ENCODE results near the gene CCDC174. TPM values are rescaled to one million over a fixed set of nuclear protein-coding genes. Genes with fewer than 3 reads are reported as not detected.
"Not testable (repeated sequence)": the region's sequence is repeated elsewhere in the genome, so short reads cannot be mapped to it uniquely, and the experiment has no call there.

The CCDC174 gene
- total and polyA plus RNA-seq, 4 donors, result 4.9 to 14.2 (median 7.0) TPM

DNA sequence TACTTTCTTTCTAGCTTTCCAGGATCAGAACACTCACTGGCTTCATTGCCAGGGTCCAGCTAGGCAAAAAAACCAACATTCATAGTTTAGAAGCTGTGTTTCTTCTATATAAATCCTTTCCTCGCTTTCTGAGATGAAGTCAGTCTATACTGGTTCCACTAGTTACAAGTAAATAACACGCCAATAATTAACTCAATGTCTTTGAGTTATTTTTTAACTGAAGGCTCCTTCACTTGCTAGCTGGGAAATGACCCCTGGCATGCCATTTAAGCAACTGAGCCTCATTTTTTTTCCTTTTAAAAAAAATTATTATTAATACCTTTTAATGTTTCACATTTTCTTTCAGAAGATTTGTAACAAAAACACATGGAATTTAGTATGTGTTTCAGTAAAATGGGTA, 2.1 kb upstream of the CCDC174 start:
- no peak overlapping the region for H3K4me3 ChIP-seq (ENCODE audit: low read depth in 1 of 3, low read length in 3 of 3)
- TF ChIP-seq, protein P1, sequence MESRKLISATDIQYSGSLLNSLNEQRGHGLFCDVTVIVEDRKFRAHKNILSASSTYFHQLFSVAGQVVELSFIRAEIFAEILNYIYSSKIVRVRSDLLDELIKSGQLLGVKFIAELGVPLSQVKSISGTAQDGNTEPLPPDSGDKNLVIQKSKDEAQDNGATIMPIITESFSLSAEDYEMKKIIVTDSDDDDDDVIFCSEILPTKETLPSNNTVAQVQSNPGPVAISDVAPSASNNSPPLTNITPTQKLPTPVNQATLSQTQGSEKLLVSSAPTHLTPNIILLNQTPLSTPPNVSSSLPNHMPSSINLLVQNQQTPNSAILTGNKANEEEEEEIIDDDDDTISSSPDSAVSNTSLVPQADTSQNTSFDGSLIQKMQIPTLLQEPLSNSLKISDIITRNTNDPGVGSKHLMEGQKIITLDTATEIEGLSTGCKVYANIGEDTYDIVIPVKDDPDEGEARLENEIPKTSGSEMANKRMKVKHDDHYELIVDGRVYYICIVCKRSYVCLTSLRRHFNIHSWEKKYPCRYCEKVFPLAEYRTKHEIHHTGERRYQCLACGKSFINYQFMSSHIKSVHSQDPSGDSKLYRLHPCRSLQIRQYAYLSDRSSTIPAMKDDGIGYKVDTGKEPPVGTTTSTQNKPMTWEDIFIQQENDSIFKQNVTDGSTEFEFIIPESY (IDR thresholded peaks at IDR 0.05), result no peak
- TF ChIP-seq TAF1 (conservative IDR thresholded peaks at IDR 0.05), result no peak
- TF ChIP-seq, protein P2, sequence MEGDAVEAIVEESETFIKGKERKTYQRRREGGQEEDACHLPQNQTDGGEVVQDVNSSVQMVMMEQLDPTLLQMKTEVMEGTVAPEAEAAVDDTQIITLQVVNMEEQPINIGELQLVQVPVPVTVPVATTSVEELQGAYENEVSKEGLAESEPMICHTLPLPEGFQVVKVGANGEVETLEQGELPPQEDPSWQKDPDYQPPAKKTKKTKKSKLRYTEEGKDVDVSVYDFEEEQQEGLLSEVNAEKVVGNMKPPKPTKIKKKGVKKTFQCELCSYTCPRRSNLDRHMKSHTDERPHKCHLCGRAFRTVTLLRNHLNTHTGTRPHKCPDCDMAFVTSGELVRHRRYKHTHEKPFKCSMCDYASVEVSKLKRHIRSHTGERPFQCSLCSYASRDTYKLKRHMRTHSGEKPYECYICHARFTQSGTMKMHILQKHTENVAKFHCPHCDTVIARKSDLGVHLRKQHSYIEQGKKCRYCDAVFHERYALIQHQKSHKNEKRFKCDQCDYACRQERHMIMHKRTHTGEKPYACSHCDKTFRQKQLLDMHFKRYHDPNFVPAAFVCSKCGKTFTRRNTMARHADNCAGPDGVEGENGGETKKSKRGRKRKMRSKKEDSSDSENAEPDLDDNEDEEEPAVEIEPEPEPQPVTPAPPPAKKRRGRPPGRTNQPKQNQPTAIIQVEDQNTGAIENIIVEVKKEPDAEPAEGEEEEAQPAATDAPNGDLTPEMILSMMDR (IDR thresholded peaks at IDR 0.05; ENCODE audit: low read depth, low read length, missing input control), result no peak
- peak in 1 of 2 donors; percentile 15 for TF ChIP-seq HNF4A (conservative IDR thresholded peaks at IDR 0.05)
- no peak for TF ChIP-seq NR2F2 (IDR thresholded peaks at IDR 0.05)
- no peak for TF ChIP-seq HNF4G (IDR thresholded peaks at IDR 0.05)
- no peaks in the 10 kb centered on the region for H3K27me3 ChIP-seq (ENCODE audit: control insufficient read depth in 4 of 4, insufficient read depth in 4 of 4, low read length in 3 of 4)
- no peak overlapping the region for H3K9ac ChIP-seq (ENCODE audit: low read depth in 1 of 2, low read length in 2 of 2)
- 42% methylated on average over 2 of the region's 2 CpGs for WGBS
- no peak overlapping the region for H3K27ac ChIP-seq (ENCODE audit: low read depth in 1 of 2, low read length in 2 of 2)
- no peak for DNase-seq (ENCODE audit: low spot score)
- H3K36me3 ChIP-seq (ENCODE audit: control insufficient read depth in 4 of 4, insufficient read depth in 3 of 4, low read depth in 1 of 4, low read length in 3 of 4), result no peaks in the 10 kb centered on the region
- no peaks in the 10 kb centered on the region for H3K9me3 ChIP-seq (ENCODE audit: control insufficient read depth in 4 of 4, low read length in 3 of 4)
- H3K4me1 ChIP-seq (ENCODE audit: control insufficient read depth in 4 of 4, insufficient read depth in 4 of 4, low read length in 3 of 4), result peaks cover 6 to 44% (median 40%) of the 10 kb centered on the region in 4 donors

DNA sequence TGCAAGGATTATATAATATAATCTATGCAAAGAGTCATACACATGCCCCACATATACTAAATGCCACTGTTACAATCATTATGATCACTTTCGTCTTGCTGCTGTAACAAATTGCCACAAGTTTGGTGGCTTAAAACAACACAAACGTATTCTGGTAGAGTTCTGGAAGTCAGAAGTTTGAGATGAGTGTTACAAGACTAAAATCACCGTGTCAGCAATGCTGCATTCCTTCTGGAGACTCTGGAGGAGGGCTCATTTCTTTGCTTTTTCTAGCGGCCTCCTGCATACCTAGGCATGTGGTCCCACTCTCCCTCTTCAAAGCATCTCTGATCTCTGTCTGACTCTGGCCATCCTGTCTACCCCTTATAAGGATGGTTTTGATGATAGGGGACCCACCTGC, 1.4 kb upstream of the CCDC174 start:
- H3K4me3 ChIP-seq (ENCODE audit: low read depth in 1 of 3, low read length in 3 of 3), result peak overlapping the region in 1 of 3 donors; percentile 43
- H3K27me3 ChIP-seq (ENCODE audit: control insufficient read depth in 4 of 4, insufficient read depth in 4 of 4, low read length in 3 of 4), result no peaks in the 10 kb centered on the region
- WGBS, result 89% methylated on average over 4 of the region's 4 CpGs
- TF ChIP-seq TAF1 (conservative IDR thresholded peaks at IDR 0.05) (no peak), SP1 (IDR thresholded peaks at IDR 0.05) (no peak), HNF4A (conservative IDR thresholded peaks at IDR 0.05) (no peak), RAD21 (IDR thresholded peaks at IDR 0.05) (no peak), FOXA2 (IDR thresholded peaks at IDR 0.05) (no peak), GABPA (IDR thresholded peaks at IDR 0.05 in 1 of 2, conservative IDR thresholded peaks at IDR 0.05 in 1 of 2) (no peak), RXRA (IDR thresholded peaks at IDR 0.05) (no peak), HNF4G (IDR thresholded peaks at IDR 0.05) (no peak)
- TF ChIP-seq, protein P3, sequence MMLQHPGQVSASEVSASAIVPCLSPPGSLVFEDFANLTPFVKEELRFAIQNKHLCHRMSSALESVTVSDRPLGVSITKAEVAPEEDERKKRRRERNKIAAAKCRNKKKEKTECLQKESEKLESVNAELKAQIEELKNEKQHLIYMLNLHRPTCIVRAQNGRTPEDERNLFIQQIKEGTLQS (IDR thresholded peaks at IDR 0.05), result no peak
- TF ChIP-seq, protein P1 (IDR thresholded peaks at IDR 0.05), result no peak
- TF ChIP-seq, protein P4, sequence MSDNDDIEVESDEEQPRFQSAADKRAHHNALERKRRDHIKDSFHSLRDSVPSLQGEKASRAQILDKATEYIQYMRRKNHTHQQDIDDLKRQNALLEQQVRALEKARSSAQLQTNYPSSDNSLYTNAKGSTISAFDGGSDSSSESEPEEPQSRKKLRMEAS (IDR thresholded peaks at IDR 0.05), result no peak
- no peak for DNase-seq (ENCODE audit: low spot score)
- H3K36me3 ChIP-seq (ENCODE audit: control insufficient read depth in 4 of 4, insufficient read depth in 3 of 4, low read depth in 1 of 4, low read length in 3 of 4), result peaks cover 2 to 6% (median 5%) of the 10 kb centered on the region in 4 donors
- peaks cover 7 to 44% (median 40%) of the 10 kb centered on the region in 4 donors for H3K4me1 ChIP-seq (ENCODE audit: control insufficient read depth in 4 of 4, insufficient read depth in 4 of 4, low read length in 3 of 4)
- no peaks in the 10 kb centered on the region for H3K9me3 ChIP-seq (ENCODE audit: control insufficient read depth in 4 of 4, low read length in 3 of 4)
- no peak overlapping the region for H3K27ac ChIP-seq (ENCODE audit: low read depth in 1 of 2, low read length in 2 of 2)
- no peak overlapping the region for H3K9ac ChIP-seq (ENCODE audit: low read depth in 1 of 2, low read length in 2 of 2)

DNA sequence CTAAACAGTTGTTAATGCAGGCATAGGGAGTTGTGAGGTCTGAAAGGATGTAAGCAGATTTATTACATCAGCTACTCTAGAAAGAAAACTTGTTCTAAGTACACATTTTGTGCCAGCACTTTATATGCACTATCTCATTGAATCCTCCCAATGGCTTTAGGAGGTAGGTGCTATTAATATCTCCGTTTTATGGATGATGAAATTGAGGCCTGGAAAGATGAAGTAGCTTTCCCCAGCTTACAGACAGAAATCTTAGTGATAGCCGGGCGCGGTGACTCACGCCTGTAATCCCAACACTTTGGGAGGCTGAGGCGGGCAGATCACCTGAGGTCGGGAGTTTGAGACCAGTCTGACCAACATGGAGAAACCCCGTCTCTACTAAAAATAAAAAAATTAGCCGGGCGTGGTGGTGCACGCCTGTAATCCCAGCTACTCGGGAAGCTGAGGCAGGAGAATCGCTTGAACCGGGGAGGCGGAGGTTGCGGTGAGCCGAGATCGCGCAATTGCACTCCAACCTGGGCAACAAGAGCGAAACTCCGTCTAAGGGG, 872 bp downstream of the CCDC174 start:
- peaks cover 2 to 27% (median 25%) of the 10 kb centered on the region in 4 donors for H3K36me3 ChIP-seq (ENCODE audit: control insufficient read depth in 4 of 4, insufficient read depth in 3 of 4, low read depth in 1 of 4, low read length in 3 of 4)
- peaks cover 7 to 44% (median 40%) of the 10 kb centered on the region in 4 donors for H3K4me1 ChIP-seq (ENCODE audit: control insufficient read depth in 4 of 4, insufficient read depth in 4 of 4, low read length in 3 of 4)
- H3K4me3 ChIP-seq (ENCODE audit: low read depth in 1 of 3, low read length in 3 of 3), result peak overlapping the region; percentile 72 to 98 (median 86)
- H3K9ac ChIP-seq (ENCODE audit: low read depth in 1 of 2, low read length in 2 of 2), result peak overlapping the region; percentile 86 to 94
- DNase-seq (ENCODE audit: low spot score); H3K27me3 ChIP-seq (ENCODE audit: control insufficient read depth in 4 of 4, insufficient read depth in 4 of 4, low read length in 3 of 4); H3K9me3 ChIP-seq (ENCODE audit: control insufficient read depth in 4 of 4, low read length in 3 of 4): not testable (repeated sequence)
- 82% methylated on average over 21 of the region's 21 CpGs for WGBS
- peak overlapping the region; percentile 79 for H3K27ac ChIP-seq (ENCODE audit: low read depth in 1 of 2, low read length in 2 of 2)

All from liver (tissue), 9 donors.